RWPE2 (cell line): ENCODE data around the gene ZNF469.

ENCODE experiments used
- ATAC-seq: fragments of 200-7000 bp; cut with Tn5 transposase; 3 replicates; pipeline ENCODE4 v1.9.1; 2021; ENCODE audit warnings: low read depth
- DNase-seq: peaks from one replicate; pipeline ENCODE4 v3.0.0-alpha.2; 2020; ENCODE audit warnings: low spot score
- H3K27ac ChIP-seq: fragments of 450-650 bp; 2 replicates; pipeline ENCODE4 v1.5.1; 2017; ENCODE audit warnings: mild to moderate bottlenecking; ENCODE audit not compliant: poor library complexity, severe bottlenecking
- H3K27me3 ChIP-seq: fragments of 250-450 bp; sonication (Bioruptor Pico); 2 replicates; pipeline ENCODE4 v1.5.1; 2021; ENCODE audit warnings: mild to moderate bottlenecking, moderate library complexity; ENCODE audit not compliant: insufficient read depth, poor library complexity, severe bottlenecking
- H3K36me3 ChIP-seq: fragments of 250-450 bp; sonication (Bioruptor Pico); 2 replicates; pipeline ENCODE4 v1.5.1; 2020; ENCODE audit warnings: low read depth, mild to moderate bottlenecking, moderate library complexity
- H3K4me1 ChIP-seq: fragments of 250-450 bp; sonication (Bioruptor Pico); 2 replicates; pipeline ENCODE4 v1.5.1; 2021; ENCODE audit warnings: mild to moderate bottlenecking, moderate library complexity; ENCODE audit not compliant: insufficient read depth, poor library complexity, severe bottlenecking
- H3K4me3 ChIP-seq: fragments of 250-450 bp; sonication (Bioruptor Pico); 2 replicates; pipeline ENCODE4 v1.5.1; 2021; ENCODE audit warnings: mild to moderate bottlenecking, moderate library complexity; ENCODE audit not compliant: severe bottlenecking
- H3K9me3 ChIP-seq: fragments of 250-450 bp; sonication (Bioruptor Pico); 2 replicates; pipeline ENCODE4 v1.5.1; 2021; ENCODE audit warnings: mild to moderate bottlenecking, moderate library complexity; ENCODE audit not compliant: severe bottlenecking
- TF ChIP-seq, protein P1 (sequence below): fragments of 450-650 bp; IDR thresholded peaks from one replicate; pipeline ENCODE4 v1.5.1; 2017; ENCODE audit warnings: mild to moderate bottlenecking, moderate library complexity; ENCODE audit not compliant: poor library complexity, severe bottlenecking

ZNF469 gene

DNA sequence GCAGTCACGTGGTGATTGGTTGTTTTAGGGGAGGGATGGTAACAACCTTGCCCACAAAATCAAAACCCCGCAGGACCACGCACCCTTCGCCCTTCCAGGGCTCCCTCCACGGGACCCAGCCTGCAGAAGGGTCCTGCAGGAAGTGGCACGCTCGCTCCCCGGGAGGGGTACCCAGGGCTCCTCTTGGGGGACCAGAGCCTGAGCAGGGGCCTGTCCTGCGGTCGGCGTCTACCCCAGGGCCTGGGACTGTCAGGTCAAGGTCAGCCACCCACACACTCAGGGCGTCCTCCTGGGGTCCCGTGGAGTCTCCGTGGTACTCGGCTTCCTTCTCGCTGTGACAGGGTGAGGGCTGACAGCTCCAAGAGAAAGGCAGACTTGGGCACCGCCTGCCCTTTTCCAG is 33.9 kb downstream of the ZNF469 start:
- ATAC-seq (no peak), DNase-seq (no peak)
- TF ChIP-seq, protein P1, sequence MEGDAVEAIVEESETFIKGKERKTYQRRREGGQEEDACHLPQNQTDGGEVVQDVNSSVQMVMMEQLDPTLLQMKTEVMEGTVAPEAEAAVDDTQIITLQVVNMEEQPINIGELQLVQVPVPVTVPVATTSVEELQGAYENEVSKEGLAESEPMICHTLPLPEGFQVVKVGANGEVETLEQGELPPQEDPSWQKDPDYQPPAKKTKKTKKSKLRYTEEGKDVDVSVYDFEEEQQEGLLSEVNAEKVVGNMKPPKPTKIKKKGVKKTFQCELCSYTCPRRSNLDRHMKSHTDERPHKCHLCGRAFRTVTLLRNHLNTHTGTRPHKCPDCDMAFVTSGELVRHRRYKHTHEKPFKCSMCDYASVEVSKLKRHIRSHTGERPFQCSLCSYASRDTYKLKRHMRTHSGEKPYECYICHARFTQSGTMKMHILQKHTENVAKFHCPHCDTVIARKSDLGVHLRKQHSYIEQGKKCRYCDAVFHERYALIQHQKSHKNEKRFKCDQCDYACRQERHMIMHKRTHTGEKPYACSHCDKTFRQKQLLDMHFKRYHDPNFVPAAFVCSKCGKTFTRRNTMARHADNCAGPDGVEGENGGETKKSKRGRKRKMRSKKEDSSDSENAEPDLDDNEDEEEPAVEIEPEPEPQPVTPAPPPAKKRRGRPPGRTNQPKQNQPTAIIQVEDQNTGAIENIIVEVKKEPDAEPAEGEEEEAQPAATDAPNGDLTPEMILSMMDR: no peak
- Histone ChIP-seq H3K27ac (no peak overlapping the region), H3K9me3 (no peaks in the 10 kb centered on the region), H3K4me3 (no peak overlapping the region), H3K36me3 (no peaks in the 10 kb centered on the region), H3K27me3 (no peaks in the 10 kb centered on the region), H3K4me1 (no peaks in the 10 kb centered on the region)

DNA sequence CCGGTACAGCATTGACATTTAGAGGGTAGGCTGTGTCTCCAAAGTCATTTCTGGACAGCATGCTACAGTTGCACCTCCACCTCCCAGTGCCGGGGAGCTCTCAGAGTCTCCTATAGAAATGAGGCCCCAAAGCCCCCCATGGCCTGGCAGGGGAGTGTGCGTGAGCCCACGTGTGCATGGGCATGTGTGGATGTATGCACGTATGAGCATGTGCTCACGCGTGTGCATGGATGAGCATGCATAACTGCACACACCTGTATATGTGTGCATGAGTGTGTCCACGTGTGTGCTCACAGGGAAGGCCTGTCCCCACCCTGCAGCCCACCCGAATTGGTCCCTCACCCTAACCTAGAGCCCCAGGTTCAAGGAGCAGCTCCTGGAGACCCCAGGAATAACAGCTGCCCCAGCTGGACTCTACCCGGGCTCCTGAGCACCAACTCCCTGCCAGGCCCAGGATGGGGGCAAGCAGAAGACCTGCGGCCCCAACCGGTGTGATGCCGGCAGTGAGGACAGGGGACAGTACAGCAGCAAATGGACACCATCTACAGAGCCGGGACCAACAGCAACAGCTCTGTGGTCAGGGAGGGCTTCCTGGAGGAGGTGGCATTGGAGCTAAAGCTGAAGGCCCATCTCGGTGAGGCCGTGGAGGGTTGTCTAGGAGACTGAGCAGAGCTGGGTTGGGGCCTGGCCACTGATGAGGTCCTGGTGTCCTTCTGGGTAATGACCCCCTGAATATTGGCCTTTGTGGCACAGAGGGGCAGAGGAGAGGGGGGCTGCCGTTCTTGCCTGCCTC is 35.1 kb downstream of the ZNF469 start:
- Histone ChIP-seq H3K4me1 (no peaks in the 10 kb centered on the region), H3K27ac (no peak overlapping the region), H3K9me3 (no peaks in the 10 kb centered on the region), H3K27me3 (no peaks in the 10 kb centered on the region), H3K4me3 (no peak overlapping the region), H3K36me3 (no peaks in the 10 kb centered on the region)
- DNase-seq (no peak), ATAC-seq (no peak)
- TF ChIP-seq, protein P1: no peak

DNA sequence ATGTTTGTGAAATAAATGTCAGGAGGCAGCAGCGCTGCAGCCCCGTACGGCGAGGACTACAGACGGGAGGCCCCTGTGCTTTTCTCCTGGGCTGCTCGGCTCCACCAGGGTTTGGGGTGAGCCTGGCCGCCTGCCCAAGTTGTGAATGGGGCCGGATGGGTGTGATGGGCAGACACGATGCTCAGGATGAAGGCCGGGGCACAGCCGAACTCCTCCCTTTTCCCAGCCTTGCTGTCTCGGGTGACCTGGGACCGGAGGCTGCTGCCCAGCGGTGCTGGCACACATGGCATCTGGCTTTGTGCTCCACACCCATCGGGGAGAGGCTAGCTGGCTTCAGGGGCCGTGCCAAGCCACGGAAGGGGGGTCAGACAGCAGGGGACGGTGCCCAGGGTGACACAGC is 36.1 kb downstream of the ZNF469 start:
- Histone ChIP-seq H3K4me3 (no peak overlapping the region), H3K9me3 (no peaks in the 10 kb centered on the region), H3K27ac (no peak overlapping the region), H3K27me3 (no peaks in the 10 kb centered on the region), H3K4me1 (no peaks in the 10 kb centered on the region), H3K36me3 (no peaks in the 10 kb centered on the region)
- no peak for DNase-seq
- TF ChIP-seq, protein P1: no peak
- ATAC-seq: no peak

DNA sequence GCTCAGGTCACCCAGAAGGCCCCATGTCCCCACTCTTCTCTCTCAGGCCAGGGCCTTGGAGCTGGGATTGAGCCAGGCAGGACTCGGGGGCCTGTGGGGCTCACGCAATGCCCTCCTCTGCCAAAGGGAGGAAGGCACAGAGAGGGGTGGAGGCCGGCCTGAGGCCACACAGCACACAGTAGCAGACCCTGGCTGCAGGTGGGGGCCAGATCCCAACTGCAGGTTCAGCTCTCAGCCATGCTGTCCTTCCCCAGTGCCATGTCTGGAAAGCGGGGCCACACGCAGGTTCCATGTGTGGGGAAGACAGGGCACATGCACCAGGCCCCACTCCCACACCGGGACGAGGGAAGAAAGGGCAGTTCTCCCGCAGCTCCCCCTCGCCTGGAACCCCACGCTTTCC is 37.0 kb downstream of the ZNF469 start:
- Histone ChIP-seq H3K9me3 (no peaks in the 10 kb centered on the region), H3K4me3 (no peak overlapping the region), H3K36me3 (no peaks in the 10 kb centered on the region), H3K27me3 (no peaks in the 10 kb centered on the region), H3K27ac (no peak overlapping the region), H3K4me1 (no peaks in the 10 kb centered on the region)
- DNase-seq: no peak
- no peak for ATAC-seq
- TF ChIP-seq, protein P1: no peak

DNA sequence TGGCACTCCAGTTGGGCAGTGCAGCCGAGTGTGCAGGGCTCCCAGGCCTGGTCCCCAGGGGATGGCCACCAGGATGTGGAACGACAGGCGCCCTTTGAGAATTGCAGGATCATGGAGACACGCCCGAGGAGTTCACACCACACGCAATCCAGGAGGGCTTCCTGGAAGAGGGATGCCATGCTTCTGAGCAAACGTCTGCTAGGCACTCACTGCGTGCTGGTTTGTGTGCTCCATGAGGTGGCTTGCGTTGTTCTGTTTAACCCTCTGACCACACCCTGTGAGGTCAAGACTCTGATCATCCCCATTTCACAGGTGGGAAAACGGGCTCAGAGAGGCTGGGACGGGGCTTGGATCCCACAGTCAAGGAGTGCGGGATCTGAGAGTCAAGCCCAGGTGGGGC is 37.7 kb downstream of the ZNF469 start:
- H3K27me3 ChIP-seq: no peaks in the 10 kb centered on the region
- no peak overlapping the region for H3K4me3 ChIP-seq
- ATAC-seq (no peak), DNase-seq (no peak)
- no peaks in the 10 kb centered on the region for H3K4me1 ChIP-seq
- no peak overlapping the region for H3K27ac ChIP-seq
- H3K36me3 ChIP-seq: no peaks in the 10 kb centered on the region
- TF ChIP-seq, protein P1: no peak
- H3K9me3 ChIP-seq: no peaks in the 10 kb centered on the region
